HEK293 (cell line): Measurements from ENCODE around the gene DHX8.

ENCODE experiments used
- CTCF ChIP-seq: fragments of 450-650 bp; formaldehyde crosslinking; IDR thresholded peaks from 2 replicates; pipeline ENCODE4 v1.5.1; 2016; ENCODE audit warnings: missing biosample characterization, missing genetic modification characterization
- GLI4 ChIP-seq: fragments of 450-650 bp; formaldehyde crosslinking; IDR thresholded peaks from 2 replicates; pipeline ENCODE4 v1.5.1; 2016; ENCODE audit warnings: missing biosample characterization, missing genetic modification characterization
- PBX3 ChIP-seq: sonication (generic); formaldehyde crosslinking; IDR thresholded peaks from 2 replicates; pipeline ENCODE4 v1.8.1; 2022; ENCODE audit warnings: mild to moderate bottlenecking, moderate library complexity, missing genetic modification reagents
- TSHZ1 ChIP-seq: fragments of 450-650 bp; formaldehyde crosslinking; IDR thresholded peaks from 2 replicates; pipeline ENCODE4 v1.5.1; 2016; ENCODE audit warnings: missing biosample characterization, missing genetic modification characterization, borderline replicate concordance
- ZBTB48 ChIP-seq: fragments of 450-650 bp; formaldehyde crosslinking; IDR thresholded peaks from 2 replicates; pipeline ENCODE4 v1.5.1; 2016; ENCODE audit warnings: missing biosample characterization, missing genetic modification characterization
- ZNF660 ChIP-seq: fragments of 450-650 bp; IDR thresholded peaks from 2 replicates; pipeline ENCODE4 v1.5.1; 2018; ENCODE audit warnings: missing biosample characterization, mild to moderate bottlenecking, missing genetic modification characterization

- TF ChIP-seq CTCF (tag by site-specific recombination) = no peak
- TF ChIP-seq TSHZ1 (tag by site-specific recombination) = no peak
- no peak for TF ChIP-seq ZBTB48
- TF ChIP-seq GLI4 (tag by site-specific recombination) = no peak
- TF ChIP-seq ZNF660 = no peak
- TF ChIP-seq PBX3 = no peak
Measured at GRCh38 chr17:43482103-43483012, 1.4 kb upstream of the DHX8 start.
